GM18907 (cell line): ENCODE measurements around the gene BFSP1.

Experiments used
- ATAC-seq: cut with Tn5 transposase; IDR thresholded peaks from one replicate; pipeline ENCODE4 v1.9.1; 2021; ENCODE audit warnings: mild to moderate bottlenecking, moderate library complexity; ENCODE audit not compliant: unreplicated experiment

BFSP1 gene

DNA sequence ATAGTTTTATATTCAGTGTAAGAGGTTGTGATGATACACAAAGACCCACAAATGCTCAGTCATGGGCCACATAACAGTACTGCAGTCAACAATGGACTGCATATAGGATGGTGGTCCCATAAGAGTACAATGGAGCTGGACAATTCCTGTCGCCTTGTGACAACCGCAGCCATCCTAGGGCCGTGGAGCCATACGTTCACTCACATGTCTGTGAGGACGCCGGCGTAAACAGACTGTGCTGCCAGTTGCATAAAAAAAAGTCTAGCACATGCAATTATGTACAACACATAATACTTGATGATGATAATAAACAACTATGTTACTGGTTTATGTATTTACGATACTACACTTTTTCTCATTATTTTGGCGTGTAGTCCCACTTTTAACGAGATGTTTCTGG lies 30.9 kb downstream of the BFSP1 start:
- no peak for ATAC-seq

DNA sequence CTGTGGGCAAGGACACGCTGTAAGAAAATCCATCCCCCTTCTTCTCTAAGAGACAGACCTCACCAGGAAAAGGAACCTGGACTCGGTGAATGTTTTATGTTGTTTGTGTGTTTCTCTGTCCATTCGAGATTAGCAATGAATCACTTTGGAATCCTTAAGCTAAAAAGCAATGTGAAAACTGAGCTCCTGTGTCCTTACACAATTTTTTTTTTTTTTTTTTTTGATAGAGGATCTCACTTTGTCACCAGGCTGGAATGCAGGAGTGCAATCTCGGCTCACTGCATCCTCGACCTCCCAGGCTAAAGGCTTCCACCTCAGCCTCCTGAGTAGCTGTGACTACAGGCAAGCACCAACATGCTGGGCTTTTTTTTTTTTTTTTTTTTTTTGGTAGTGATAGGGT lies 32.1 kb downstream of the BFSP1 start:
- no peak for ATAC-seq

DNA sequence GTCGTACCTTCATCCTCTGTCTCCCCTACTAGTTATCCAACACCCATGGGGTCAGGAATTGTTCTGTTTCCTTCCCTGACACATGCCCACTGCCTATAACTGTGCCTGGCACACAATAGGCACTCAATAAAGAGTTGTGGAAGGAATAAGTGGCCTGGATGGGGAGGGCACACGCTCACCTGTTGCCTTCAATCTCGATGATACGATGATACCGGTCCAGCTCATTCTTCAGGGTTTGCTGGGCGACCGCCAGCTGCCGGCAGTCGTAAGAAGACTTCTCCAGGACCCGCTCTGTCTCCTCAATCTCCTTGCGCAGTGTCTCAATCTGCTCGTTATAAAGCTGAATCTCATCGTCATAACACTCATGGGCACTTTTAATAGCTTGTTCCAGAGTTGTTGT lies 32.5 kb downstream of the BFSP1 start:
- ATAC-seq: no peak

DNA sequence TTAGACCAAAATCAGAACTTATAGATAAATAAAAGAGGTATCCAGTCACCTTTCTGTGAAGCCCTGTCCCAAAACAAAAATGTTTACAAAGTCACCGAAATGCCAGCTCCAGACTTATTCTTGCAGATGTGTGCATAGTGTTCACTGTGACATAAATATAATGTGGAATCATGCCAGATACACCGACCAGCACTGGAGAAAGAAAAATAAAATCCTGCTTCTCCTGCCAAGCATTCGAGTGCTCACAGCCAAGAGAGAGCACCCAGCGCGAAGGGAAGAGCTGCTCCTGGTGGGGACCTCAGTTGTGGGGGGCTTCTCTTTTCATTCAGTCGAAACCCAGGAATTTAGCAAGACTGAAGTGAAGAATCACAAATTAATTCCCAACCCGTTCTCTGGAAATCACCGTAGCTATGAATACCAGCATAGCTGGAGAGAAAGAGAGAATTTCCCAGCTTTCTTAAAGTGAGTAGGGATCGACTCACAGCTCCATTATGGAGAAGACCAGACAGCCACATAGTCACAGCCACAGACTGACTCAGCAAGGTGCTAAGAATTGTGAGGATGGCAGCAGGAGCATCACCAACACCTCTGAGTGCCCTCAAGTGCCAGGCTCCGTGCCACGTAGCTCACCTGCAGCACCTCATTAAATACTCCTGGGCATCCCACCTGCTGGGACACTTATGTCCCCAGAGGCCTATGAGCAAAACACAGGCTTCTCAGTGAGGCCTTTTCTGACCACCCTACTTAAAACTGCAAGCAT lies 33.2 kb downstream of the BFSP1 start:
- ATAC-seq: no peak

DNA sequence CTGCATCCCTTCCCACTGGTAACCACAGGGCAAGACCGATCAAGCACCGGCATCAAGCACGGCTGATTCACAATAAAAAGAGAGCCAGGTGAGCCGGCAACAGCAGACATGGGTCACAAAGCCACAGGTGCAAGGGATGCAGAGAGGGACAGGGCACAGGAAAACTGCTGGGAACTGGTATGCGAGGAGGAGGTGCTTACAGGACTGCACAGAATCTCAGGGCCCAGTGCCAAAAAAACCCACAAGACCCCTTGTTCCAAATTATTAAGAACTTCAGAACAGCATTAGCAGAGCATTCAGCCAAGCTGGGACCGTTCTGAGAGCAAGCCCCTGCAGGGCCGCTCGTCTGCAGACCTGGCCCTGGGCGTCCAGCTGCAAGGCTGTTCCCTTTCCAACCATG lies 35.4 kb downstream of the BFSP1 start:
- no peak for ATAC-seq

DNA sequence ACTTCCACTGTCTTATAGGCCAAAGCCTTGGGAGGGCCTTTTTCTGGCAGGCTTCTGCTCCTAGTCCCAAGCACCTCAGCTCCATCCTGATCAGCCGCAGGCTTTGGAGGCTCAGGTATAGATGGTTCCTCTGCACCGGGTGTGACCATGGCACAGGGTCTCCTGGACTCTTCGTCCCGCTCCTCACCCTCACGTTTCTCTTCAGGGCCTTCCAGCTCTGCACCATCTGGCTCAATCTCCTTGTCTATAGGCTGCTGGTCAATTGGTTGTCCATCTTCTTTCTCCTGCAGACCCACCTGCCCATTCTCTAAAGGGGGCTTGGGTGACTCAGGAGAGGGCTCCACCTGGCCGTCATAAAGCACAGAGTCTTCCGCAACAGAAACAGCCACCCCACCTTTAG lies 37.0 kb downstream of the BFSP1 start:
- no peak for ATAC-seq

DNA sequence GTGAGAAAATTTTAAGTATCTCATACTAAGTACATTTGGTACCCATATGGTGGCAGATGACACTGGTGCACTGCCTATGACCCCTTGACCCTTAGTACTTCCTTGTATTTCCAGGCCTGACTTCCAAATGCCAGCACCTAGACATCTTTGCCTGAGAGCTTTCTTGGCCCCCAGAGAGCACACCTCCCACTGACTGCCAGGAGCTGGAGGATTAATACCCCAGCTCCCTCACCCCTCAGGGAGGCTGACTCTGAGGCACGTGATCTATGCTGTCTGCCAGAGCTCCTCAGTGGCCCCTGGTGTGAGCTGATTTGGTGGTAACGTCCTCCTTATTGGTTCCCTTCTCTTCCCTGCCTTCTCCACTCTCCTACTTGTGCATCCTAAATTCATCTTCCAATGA lies 38.0 kb downstream of the BFSP1 start:
- no peak for ATAC-seq

DNA sequence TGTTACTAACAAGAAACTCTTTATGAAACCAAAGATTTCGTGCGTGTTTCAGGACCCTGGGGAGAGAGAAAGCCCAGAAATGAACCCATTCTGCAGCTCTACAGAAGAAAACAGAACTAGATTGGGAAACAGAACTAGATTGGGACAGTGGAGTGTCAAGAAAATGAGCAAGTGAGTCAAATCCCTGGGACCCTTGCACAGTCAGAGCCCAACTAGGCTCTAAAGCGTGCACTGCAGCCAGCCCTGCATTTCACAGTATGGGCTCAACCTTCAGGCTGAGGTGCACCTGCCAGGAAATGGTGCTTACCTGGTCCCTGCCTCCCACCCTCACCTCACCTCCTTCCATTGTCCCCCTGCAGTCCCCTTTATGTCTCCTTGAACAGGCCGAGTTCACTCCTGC lies 39.7 kb downstream of the BFSP1 start:
- no peak for ATAC-seq

DNA sequence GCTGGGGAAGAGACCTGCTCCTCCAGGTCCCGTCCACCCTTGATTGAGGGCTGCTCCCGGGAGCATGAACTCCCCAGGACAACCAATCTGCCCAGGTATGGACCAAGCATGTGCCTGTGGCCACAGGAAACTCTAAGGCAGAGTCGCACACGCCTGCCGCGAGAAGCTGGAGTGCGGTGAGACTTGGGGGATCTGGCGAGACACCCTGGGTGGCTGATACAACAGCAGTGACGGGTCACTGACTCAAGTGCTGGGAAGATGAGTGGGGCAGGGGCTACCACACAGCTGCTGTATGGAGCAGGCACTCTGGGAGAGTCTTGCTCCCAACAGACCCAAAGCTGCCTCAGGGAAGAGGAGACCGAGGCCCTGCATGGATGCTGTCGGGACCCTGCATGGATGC lies 40.1 kb downstream of the BFSP1 start:
- no peak for ATAC-seq

DNA sequence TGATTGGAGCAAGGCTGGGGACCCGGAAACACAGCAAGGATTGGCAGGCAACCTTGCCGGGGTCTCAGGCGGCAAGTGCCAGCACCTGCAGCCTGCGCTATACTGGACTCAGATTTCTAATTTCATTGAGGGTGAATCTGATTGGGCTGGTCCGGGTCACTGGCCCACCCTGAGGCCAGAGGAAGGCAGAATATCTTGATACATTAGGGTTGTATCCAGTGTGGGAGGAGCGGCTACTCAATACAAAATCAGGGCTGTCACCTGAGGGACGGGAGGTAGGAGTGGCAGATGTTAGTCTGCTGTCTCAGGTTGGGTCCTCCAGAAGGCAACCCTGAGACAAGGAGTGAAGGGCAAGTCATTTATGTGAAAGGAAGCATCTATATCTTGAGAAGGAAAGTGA lies 40.7 kb downstream of the BFSP1 start:
- ATAC-seq: no peak

DNA sequence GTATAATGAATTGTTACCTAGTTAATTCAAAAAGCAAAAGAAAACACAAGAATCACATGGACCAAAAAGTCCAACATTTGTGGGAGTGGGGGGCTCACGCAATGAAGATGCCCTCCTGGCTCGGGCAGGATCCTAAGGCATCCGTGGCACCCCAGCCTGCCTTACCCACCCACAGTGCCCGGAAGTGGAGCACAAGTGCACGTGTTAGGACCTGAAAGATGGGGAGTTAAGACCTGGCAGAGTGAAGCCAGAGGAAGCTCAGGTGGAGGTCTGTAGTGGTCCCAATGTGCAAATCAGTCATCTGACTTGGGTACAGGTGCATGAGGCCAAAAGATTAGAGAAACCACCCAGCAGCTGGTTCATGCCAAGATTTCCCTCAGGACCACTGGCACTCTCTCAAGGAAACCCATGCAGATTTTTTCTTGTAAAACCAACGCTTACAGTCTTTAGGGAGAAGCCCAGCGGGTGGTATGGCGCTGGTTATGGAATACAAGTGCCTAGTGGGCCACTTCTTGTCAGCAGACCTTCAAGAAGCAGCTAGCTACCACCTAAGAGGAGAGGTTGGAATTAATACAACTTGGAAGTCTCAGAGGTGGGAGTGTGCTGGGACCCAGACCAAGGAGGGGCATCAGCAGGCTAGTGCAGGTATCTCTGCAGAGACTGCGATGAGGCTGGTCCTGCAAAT lies 42.1 kb downstream of the BFSP1 start:
- no peak for ATAC-seq

DNA sequence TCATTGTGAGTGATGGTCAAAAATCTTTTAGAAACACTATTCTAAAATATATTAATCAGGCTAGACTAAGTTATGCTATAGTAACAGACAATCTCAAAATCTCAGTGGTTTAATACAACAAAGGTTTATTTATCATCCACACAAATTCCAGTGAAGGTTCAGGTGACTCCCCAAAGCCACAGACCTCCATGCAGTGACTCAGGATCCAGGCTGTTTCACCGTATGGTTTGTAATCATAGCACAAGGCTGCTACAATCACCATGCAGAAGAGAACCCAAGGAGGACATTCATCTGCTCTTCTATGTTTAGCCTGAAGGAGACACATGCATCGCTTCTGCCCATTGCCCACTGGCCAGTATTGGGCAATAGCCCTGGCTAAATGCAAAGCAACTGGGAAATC lies 46.2 kb downstream of the BFSP1 start:
- no peak for ATAC-seq

DNA sequence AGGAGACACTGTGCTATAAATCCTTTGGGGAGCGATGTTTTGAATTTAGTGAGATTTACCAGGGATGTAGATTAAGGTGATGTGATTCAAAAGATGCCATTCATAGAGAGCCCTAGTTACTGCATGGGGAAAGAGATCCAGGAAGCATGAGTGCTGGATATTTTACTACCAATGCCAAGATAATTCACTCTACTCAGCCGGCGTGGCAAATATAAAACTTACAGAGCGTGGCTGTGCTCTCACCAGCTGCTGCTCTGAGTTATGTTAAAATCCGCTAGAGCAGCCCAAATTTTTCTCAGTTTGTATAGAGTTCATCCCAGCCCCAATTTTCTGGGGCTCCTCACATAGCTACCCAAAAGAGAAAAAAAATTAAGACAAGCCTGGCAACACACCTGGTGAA lies 48.6 kb downstream of the BFSP1 start:
- ATAC-seq: no peak

DNA sequence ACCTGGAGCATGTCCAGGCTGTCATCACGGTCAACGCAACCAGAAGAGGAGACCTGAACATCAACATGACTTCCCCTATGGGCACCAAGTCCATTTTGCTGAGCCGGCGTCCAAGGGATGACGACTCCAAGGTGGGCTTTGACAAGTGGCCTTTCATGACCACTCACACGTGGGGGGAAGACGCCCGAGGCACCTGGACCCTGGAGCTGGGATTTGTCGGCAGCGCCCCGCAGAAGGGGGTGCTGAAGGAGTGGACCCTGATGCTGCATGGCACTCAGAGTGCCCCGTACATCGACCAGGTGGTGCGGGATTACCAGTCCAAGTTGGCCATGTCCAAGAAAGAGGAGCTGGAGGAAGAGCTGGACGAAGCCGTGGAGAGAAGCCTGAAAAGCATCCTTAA lies 49.5 kb downstream of the BFSP1 start:
- ATAC-seq: no peak

DNA sequence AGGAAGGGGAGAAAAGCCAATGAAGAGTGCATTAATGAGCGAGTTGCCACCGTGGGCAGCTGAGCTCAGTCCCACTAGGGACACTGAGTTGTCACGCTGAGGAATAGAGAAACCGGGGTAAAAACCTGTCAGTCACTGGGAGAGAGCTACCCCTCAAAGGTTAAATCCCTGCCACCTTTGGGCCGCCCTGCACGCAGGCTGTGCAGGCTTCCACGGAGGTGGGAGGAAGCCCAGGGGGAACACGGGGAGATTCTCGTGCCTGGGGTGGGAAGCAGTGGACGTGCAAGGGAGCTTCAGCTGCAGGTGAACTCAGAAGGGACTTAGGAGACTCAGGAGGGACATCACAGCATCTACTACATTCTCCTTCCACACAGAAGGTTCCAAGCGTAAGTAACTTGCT lies 50.5 kb downstream of the BFSP1 start:
- no peak for ATAC-seq

DNA sequence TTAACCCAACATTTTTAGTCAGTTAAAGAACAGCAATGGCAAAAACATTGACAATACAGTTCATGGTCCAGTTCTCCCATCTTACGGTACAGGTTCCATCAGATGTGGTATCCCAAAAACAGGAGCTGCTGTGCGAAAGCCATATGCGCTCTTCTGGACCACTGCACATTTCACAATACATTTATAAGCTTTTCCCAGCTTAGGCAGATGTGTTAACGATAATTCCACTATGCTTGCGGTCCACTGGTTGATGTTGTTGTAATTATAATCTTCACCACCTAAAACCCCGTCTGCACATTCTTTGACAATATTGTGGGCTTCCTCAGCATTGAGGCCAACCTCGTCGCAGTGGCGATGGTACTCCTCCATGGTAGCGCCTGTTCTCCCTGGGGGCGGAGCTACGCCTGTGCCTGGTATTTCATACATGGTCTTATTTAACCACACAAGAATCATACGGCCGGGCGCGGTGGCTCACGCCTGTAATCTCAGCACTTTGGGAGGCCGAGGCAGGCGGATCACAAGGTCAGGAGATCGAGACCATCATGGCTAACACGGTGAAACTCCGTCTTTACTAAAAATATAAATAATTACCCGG lies 52.0 kb downstream of the BFSP1 start:
- no peak for ATAC-seq

DNA sequence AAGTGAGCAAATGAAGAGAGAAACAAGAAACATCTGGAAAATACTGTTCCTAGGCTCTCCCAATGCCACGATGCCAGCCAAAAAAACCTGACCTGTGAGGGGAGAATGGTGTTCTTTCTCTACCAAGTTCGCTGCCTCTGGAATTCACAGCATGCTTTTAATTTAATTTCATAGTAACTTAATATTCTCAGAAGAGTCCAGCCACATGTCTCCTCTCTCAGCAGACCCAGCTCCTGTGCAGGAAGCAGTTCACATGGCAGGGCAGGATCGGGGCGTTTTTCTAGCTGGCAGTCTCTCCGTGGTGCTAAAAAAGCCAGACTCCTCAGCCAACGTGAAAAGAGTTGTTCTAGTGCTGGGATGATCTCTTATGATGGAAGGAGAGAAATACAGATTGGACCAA lies 57.5 kb downstream of the BFSP1 start:
- no peak for ATAC-seq

DNA sequence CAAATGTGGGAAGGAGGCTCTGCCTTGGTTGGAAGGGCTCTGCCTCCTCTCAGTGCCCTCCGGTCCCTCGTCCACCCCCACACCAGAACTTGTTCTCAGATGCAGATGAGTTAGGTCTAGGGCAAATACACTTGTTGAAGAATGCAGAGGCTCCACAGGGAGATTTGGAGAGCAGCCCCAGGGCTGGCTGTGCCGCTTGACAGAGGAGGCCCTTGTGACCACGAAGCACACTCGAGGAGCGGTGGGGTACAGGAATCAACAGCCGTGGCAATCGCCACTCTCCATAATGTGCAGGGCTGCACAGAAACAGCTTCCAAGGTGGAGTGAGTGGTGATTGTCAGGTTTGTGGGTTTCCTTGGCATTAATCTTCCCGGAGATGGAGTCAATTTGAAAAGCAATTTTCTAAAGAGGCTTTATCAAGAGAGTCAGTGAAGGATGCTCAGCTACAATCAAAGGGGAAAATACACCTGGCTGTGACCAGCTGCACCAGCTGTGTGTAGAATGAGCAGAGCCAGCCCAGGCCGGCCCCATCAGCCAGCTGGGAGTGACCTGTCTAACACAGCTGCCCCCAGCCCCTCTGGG lies 59.5 kb downstream of the BFSP1 start:
- no peak for ATAC-seq

DNA sequence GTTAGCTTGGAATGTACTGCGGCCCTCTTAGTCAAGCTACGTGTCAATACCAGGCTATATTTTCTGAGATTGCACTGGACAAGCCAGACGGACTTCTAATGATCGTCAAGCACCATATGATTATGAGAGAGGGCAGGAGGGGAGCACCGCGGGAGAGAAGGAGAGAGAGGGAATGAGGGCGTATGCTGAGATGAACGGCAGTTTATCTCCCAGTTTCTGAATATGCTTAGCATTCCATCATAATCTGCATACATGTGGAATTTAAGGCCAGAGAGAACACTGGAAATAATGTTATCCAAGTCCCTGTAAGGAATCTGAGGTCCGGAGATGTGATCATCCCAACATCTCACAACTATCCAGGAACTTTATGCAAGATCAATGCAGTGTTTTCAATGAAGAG lies 60.2 kb downstream of the BFSP1 start:
- no peak for ATAC-seq

DNA sequence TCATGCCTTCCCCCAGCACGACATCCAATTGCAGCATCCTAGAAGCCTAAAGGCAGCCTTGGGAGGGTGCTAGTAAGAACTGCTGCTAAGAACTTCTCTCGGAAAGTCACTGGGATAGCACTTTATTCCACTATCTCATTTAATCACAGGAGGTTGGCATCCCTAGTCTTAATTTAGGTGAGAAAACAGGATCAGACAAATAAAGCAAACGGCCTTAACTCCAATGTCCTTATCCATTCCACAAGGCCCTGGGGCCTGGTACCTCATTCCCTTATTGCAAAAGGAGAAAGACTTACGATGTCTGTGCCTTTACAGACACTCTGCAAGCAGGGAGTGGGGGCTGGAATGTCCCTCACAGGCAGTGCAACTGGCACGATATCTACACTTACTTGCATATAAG lies 60.7 kb downstream of the BFSP1 start:
- ATAC-seq: no peak

DNA sequence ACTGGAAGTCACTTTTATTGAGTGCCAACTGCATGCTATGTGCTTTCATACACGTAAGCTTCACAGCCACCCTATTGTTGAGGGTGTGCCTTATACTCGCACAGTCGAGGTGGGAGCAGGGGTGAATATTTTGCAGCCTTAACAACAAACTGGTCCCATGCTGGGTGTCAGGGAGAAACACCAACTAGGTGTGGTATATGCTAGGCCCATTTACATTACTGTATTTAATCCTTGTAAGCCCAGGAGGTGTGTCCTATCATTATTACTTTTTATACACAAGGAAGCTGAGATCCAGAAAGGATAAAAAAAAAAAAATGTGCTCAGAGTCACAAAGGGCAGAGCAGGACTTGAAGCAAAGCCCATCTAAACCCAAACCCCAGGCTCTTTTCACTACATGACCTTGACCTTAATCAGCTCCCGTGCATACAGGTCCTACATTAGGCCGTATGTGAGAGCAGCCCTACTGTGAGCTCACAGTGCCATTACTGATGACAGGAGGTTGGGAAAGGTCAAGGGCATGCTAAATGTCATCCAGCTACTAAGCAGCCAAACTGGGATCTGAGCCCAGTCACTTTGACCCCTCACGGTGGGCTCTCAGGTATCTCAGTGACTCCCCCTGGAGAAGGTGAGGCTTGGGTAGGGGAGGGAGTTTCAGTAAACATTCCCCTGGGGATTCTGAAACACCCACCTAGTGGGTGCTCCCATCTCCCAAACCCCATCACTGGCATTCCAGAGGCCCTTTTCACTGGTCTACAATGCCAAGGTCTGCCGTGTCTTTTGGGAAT lies 61.7 kb downstream of the BFSP1 start:
- ATAC-seq: no peak
